Activated gamma-delta T cell treated with anti-CD3 and anti-CD28 coated beads, Interleukin-2, amount 50 U/mL, for 16 hours (primary cell): ENCODE measurements around the gene SYF2.
"Not testable (repeated sequence)": the region's sequence is repeated elsewhere in the genome, so short reads cannot be mapped to it uniquely, and the experiment has no call there.

Source experiments
- DNase-seq: peaks from one replicate; pipeline ENCODE4 v3.0.0-alpha.2; 2020; ENCODE audit warnings: low read depth

Gene SYF2

DNA sequence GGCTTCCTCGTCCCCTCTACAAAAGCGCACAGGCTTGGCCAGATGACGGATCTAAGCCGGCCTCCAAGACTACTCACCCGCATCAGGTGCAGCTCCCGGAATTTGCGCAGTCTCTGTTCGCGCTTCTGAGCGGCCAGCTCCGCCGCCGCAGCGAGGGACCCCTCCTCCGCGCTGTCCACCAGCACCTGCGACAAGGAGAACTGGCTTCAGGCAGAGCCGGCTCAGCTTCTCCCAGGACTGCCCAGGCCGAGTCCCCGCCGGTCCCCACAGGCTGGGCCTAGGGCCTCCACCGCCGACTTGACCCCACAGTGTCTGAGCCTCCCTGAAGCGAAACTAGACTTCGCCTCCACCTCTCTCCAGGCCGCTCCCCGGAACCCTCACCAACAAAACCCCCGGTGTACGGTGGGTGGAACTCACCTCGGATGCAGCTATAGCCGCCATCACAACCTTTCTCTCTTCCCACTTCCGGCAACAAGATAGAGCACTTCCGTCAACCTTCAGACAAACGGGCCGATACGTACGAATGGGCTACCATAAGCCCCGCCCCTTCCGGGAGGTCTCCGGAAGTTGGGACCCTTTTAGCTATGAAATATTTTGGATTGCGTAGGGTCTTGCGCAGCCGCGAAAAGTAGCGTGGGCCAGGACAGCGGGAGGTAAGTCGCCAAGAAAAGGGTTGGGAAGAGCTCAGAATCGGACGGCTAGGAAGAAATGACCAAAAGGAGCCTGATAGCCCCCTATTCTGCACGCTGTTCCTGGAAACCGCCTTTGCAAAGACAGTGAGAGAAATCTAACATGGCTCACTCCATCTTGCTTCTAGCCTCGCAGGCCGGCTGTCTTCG is at the start of gene SYF2:
Gene SYF2, minus strand, starts transcription at position 476 of the 839 bp plus-strand sequence. Its CDS starts 35 bp downstream, at position 441.
- peak; percentile 91 for DNase-seq

DNA sequence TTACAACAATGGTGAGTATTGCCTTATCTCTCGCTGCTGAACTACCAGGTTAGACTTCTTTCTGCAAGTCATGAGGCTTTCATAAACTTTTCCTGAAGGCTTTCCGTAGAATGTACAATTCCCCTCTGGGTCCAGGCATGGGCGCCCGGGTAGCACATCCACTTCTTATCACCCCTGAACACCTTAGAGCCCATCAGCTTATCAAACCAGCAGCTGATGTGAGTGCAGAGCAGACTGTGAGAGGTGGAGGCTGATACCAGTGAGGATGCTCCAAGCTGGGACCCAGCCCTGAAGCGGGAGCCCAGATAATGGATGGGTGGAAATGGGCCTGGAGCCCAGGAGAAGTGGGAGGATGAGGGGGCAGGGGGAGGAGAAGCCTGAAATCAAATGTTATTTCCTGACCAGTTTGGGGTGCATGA is 47.4 kb upstream of the SYF2 start:
- not testable (repeated sequence) for DNase-seq

DNA sequence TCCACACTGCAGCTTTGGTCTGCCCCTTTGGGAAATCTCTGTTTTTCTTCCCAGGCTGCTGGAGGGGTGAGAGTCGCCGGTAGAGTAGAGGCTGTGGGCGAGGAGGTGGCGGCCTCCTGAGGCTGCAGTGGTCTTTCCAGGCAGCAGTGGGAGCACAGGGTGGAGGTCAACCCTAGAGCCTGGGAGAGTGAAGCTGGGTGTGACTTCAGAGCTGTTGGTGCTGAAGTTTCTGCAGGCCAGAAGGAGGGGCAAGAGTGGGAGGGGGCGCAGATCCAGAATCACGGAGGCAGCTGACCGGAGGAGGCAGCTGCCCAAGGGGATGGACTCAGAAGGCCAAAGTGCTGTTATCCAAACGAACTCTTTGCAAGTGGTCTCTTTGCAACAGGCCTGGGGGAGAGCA is 46.5 kb upstream of the SYF2 start:
- not testable (repeated sequence) for DNase-seq

DNA sequence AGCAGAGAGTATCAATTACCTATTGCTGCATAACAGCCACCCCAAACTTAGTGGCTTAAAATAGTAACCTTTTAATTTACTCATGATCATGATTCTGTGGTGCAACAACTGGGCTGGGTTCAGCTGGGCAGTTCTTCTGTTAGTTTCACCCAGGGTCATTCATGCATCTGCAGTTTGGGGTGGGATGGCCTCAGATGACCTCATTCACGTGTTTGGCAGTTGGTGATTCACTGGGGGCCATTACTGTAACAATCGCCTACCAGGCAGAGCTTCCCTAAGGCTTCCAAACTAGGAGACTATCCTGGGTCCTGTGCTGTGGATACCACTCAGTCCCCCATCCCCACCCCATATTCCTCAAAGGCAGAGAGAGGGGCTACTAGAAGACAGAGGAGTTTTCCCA is 46.1 kb upstream of the SYF2 start:
- not testable (repeated sequence) for DNase-seq

DNA sequence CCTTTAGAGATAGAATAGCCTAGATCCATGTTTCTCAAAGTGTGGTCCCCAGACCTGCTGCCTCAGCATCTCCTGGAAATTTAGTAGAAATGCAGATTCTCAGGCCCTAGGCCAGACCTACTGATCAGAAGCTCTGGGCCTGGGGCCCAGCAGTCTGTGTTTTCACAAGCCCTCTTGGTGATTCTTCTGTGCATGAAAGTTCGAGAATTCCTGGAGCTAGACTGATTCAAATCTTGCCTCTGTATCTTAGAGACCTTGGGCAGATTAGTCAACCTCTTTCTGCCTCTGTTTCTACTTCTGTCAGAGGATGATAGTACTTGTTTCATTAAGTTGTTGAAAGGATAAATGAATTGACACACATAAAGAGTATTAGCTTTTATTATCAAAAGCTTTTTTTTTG is 45.0 kb upstream of the SYF2 start:
- DNase-seq, result not testable (repeated sequence)

DNA sequence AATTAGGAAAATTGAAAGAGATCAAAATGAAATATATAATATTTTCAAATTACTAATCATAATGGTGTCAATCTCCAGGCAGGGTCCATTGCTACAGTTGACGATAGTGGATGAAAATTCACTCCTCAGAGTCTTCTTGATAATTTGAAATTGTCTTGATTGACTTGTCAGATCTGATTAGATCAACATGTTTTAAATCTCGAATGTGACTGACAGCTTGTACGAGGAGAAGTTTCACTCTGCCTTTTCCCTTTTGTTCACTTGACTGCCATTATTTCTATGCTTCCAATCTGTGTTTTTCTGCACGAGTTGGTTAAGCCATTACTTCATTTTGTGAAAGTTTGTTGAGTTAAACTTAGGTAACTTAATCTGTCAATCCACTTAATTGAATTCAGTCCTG is 43.3 kb upstream of the SYF2 start:
- DNase-seq, result not testable (repeated sequence)

DNA sequence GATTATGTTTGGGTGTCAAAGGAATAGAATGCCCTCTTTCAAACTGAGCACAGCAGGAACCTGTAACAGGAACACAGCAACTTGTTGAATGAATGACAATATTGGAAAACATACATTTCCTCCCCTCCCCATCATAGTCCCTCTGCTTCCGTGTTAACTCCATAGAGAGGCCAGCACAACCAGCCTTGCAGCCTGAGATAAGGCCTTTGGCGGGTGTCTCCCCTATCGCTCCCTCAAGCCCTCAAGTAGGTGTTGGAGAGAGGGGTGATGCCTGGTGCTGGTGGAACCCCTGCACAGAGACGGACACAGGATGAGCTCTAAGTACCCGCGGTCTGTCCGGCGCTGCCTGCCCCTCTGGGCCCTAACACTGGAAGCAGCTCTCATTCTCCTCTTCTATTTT is 39.9 kb upstream of the SYF2 start, which contains the start of gene RHD:
Gene RHD, plus strand, starts transcription at position 272 of the 400 bp plus-strand sequence. Its CDS starts 39 bp downstream, at position 311.
- not testable (repeated sequence) for DNase-seq

DNA sequence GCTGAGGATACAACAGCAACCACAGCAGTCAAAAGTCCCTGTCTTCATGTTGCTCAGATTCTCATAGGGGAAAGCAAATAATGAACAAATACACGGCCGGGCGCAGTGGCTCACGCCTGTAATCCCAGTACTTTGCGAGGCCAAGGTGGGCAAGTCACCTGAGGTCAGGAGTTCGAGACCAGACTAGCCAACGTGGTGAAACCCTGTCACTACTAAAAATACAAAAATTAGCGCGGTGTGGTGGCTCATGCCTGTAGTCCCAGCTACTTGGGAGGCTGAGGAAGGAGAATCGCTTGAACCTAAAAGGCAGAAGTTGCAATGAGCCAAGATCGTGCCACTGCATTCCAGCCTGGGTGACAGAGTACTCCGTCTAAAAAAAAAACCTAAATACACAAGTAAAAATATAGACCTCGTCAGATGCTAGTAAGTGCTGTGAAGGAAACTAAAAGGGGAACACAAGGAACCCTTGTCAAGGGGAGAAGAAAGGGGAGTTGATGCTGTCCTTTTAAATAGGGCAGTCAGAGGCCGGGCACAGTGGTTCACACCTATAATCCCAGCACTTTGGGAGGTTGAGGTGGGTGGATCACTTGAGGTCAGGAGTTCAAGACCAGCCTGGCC is 36.0 kb upstream of the SYF2 start:
- DNase-seq, result not testable (repeated sequence)

DNA sequence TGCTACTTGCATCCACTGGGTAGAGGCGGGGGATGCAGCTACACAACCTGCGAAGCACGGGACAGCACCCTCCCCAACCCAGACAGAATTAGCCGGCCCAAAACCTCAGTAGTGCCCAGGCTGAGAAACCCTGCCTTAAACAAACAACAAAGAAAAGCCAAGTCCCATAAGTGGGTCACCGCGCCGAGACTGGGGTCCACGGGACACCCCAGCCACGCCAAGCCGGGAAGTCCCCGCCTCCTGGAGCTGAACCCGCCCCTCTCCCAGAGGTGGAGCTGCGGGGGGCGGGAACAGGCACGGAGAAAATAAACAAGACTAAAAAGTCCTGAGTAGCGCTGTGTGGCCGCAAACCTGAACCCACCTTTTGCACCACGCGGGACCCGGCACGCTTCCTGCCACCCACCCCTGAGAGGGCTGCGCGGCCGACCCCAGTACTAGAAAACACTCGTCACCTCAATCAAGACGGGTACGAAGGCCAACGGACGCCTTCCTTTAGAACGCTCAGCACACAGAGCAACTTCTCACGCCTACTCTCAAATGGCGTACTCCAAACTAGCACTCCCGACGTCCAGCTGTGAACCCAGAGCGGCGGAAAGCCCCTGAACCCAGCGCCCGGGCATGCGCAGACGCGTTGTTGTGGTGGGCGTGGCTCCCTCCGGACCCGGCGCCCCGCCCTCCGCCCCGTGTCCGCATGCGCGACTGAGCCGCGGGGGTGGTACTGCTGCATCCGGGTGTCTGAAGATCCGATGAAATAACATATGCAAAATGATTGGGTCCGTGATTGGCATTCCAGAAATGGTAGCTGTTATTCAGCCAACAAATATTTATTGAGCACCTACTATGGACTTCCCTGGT is 35.2 kb upstream of the SYF2 start:
- DNase-seq, result peak; percentile 91

DNA sequence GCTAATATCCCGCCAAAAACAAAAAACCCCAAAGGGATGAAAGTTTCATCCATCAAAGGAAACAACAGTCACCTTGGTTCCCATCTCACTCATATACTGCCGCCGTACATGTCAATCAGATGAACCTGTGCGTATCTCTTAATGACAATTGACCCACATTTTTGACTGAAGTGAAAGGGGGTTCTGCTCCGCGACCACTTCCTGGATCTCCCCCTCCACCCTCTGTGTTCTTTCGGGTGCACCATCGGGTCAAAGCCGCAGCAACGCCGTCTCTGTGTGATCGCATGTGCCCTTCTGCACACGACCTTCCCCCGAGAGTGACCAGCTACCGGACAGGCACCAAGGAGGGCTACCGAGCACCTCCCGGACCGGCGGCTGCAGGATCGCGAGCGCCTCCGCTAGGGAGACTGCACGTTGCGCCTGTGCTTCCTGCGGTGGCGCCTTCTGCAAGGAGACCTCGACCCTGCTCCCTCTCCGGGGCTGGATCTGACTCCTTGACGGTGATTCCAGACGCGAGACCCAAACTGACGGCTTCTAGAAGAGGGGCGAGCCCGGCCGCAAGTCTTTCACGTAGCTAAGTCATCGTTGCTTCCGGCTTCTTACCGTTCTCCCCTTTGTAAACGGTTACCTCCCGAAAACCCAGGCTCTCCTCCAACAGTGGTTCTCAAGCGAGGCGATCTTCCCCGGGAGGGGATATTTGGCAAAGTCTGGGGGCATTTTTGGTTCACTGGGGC is 34.4 kb upstream of the SYF2 start:
- not testable (repeated sequence) for DNase-seq

DNA sequence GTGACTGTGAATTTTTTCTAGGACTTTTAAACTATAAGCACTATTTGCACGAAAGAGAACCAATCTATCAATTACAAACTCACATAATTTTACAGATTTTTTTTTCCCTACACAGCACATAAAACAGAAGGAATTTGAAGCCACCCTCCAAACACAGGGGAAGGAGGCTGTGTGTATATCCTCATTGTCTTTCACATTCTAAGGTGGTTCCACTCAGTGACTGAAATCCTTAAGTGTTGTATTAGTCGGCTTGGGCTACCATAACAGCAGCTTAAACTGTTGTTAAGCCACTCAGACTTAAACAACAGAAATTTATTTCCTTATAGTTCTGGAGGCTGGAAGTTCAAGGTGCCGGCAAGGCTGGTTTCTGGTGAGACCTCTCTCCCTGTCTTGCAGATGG is 28.0 kb upstream of the SYF2 start:
- not testable (repeated sequence) for DNase-seq

DNA sequence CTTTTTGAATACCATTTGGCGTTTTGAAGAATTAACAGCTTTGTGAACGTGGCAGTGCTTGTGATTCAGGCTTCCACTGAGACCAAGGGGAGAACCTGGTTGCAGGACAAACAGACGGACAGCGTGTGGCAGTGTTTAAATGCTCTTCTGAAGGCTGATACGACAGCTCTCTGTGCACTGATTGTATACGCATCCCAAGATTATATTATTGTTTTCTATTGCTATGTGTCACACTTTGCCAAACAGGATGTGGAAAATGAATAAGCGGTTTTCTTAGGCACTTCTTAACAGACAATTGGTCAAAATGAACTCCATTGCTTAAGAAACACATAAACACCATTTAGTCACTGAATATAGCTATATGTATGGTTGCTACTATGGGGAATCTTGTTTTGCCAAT is 27.5 kb upstream of the SYF2 start:
- not testable (repeated sequence) for DNase-seq

DNA sequence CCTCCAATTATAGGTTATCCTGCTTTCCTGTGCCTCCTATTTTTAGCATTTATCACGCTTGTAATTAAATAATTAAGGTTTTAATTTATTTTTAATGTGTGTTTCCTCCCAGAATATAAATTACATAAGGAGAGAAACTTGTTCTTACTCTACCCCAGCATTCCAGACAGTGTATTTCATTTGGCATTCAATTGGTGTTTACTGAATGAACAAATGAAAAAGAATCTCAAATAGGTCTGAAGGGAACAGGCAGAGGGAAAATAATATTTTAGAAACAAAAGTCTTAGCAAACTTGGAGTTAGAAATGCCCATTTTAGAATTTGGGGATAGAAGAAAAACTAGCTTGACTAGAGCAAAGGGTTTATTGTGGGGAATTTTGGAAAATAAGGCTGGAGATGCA is 24.9 kb upstream of the SYF2 start:
- no peak for DNase-seq

DNA sequence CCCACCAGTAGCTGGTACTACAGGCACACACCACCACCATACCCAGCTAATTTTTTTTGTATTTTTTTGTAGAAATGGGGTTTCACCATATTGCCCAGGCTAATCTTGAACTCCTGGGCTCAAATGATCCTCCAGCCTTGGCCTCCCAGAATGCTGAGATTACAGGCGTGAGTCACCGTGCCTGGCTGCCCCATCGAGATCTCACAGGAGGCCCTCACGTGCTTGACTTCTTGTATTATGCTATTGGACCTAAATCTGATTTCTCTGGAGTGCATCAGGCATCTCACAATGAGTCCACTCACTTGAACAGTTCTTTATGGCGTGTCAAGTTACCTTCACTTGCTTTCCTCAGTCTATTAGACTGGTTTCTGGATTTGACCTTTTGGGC is 24.3 kb upstream of the SYF2 start:
- DNase-seq, result no peak

DNA sequence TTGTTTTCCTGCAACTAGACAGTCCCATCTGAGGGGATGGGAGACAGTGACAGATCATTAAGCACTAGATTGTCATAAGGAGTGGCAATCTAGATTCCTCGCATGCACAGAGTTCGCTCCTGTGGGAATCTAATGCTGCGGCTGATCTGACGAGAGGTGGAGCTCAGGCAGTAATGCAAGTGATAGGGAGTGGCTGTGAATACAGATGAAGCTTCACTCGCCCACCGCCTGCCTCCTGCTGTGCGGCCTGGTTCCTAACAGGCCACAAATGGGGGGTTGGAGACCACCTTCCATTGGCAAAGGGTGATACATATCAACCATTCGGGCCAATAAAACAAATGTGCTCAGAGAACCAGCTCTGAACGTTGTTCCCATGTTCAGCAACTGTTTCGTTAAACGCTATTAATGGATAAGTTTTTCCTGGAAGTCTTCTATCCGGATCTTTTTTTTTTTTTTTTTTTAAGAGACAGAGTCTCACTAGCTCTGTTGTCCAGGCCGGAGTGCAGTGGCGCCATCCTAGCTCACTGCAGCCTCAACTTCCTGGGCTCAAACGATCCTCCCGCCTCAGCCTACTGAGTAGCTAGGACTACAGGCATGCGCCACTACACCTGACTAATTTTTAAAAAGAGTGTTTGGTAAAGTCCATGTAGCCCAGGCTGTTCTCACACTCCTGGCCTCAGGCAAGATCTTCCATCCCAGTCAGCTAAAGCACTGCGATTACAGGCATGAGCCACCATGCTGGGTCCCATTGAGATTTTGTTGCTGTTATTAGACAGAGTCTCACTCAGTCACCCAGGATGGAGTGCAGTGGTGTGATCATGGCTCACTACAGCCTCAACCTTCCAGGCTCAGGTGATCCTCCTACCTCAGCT is 23.6 kb upstream of the SYF2 start:
- DNase-seq, result no peak

DNA sequence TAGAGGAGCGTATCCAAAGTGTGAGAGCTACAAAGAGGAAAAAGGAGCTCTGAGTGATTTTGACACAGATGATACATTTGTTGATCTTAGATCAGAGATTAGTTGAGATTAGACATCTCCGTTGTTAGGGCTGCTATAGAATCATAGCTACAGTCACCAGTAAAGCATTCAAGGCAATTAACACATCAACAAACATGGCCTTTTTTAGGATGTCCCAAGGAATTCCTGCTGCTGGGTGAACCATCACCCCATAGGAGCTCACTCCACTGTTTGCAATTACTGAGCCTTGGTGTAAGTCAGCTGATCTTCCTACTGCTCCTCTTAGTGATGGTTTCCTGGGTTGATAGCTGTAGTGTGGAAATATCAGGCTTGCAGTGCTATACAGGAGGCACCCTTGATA is 21.6 kb upstream of the SYF2 start:
- DNase-seq, result no peak

DNA sequence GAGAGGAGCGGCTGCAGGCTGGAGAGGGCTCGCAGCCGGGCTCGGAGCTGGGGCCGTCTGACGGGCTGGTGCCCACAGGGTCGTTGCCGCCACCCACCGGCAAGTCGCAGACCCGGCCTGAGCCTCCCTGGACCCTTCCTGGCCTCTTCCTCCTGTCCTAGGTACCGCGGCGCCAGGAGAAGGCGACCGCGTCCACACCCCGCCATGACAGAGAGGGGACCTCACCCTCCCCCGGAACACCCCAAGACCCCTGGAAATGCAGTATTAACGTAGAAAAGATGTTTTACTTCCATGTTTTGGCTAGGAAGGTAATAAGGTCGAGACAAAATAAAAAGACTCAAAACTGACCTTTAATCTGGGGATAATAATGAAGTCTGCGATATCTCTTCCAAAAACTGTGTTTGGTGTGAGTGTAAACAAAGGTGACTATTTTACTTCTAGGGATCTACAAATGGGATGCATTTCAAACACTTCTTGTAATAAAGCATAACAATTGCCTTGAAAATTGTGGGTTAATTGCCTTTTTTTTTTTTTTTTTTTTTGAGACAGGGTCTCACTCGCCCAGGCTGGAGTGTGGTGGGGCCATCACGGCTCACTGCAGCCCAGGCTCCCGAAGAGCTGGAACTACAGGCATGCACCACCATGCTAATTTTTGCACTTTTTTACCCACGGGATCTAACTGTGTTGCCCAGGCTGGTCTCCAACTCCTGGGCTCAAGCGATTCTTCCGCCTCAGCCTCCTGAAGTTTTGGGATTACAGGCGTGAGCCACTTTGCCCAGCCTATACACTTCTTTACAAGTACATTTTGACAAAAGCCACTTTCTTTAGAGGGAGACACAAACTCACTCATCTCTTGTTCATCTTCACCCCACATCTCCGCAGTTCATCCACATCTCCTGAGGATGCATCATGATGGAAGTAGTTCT is 15.8 kb upstream of the SYF2 start:
- no peak for DNase-seq

DNA sequence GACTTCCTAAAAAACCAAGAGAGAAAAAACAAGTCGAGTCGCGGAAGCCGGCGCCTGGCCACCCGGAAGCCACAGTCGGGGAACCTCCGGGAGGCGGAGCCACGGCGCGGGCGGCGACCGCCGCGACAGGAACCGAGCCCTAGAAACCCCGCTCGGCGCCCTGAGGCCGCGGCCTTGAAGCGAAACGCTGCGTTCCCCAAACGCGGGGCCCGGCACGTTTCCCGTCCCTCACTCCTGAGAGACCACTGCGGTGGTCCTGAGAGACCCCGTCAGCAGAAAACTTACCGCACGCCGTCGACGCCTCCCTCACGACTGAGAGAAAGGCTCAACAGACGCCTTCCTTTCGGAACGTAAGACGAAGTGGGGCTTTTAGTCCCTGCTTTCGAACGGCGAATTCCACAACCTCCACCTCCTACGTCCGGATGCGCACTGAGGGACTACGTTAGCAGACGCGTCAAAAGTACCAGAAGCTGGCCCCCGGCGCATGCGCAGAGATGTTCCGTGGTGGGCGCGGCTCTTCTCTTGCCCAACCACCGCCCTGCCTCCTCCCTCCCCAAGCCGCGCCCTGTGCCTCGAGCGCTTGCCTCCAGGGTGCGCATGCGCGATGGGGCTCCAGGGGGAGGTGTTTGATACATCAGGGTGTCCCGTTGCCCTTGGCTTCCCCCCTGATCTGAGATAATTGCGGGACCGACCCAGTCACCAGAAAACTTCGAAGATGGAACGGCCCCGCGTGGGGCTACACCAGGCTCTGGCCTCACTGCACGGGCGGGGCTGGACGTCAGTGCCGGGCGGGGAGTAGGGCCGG is 14.9 kb upstream of the SYF2 start, which contains the start of gene RSRP1:
Gene RSRP1, minus strand, starts transcription at position 431 of the 805 bp plus-strand sequence. CDS start 491 bp downstream, outside the sequence.
- peak; percentile 100 for DNase-seq
